Fibroblast of pulmonary artery (primary cell): ENCODE measurements around the gene WDR20.
A peak's percentile ranks its signal among the peaks of the same experiment; 100 is the strongest.

Experiments used
- DNase-seq: peaks from one replicate; pipeline ENCODE4 v3.0.0-alpha.2; 2010; ENCODE audit warnings: low read depth
- H3K4me3 ChIP-seq: replicated peaks from 2 replicates; pipeline ENCODE4 v1.5.1; 2011; ENCODE audit warnings: low read depth, mild to moderate bottlenecking, control low read depth, low read length, moderate library complexity
- TF ChIP-seq, protein P1 (sequence below): IDR thresholded peaks from 2 replicates; pipeline ENCODE4 v1.5.1; 2011; ENCODE audit warnings: mild to moderate bottlenecking, control low read depth, low read length, inconsistent platforms; ENCODE audit errors: missing control alignments

WDR20 gene

GRCh38 chr14:102248121-102248520 lies 108.4 kb downstream of the WDR20 start:
- no peak overlapping the region for H3K4me3 ChIP-seq
- no peak for DNase-seq
- TF ChIP-seq, protein P1, sequence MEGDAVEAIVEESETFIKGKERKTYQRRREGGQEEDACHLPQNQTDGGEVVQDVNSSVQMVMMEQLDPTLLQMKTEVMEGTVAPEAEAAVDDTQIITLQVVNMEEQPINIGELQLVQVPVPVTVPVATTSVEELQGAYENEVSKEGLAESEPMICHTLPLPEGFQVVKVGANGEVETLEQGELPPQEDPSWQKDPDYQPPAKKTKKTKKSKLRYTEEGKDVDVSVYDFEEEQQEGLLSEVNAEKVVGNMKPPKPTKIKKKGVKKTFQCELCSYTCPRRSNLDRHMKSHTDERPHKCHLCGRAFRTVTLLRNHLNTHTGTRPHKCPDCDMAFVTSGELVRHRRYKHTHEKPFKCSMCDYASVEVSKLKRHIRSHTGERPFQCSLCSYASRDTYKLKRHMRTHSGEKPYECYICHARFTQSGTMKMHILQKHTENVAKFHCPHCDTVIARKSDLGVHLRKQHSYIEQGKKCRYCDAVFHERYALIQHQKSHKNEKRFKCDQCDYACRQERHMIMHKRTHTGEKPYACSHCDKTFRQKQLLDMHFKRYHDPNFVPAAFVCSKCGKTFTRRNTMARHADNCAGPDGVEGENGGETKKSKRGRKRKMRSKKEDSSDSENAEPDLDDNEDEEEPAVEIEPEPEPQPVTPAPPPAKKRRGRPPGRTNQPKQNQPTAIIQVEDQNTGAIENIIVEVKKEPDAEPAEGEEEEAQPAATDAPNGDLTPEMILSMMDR = no peak

GRCh38 chr14:102249041-102249440 lies 109.3 kb downstream of the WDR20 start:
- peak; percentile 63 for DNase-seq
- H3K4me3 ChIP-seq = no peak overlapping the region
- TF ChIP-seq, protein P1 = no peak

GRCh38 chr14:102249981-102250380 lies 110.3 kb downstream of the WDR20 start:
- no peak overlapping the region for H3K4me3 ChIP-seq
- no peak for DNase-seq
- TF ChIP-seq, protein P1 = no peak

DNA sequence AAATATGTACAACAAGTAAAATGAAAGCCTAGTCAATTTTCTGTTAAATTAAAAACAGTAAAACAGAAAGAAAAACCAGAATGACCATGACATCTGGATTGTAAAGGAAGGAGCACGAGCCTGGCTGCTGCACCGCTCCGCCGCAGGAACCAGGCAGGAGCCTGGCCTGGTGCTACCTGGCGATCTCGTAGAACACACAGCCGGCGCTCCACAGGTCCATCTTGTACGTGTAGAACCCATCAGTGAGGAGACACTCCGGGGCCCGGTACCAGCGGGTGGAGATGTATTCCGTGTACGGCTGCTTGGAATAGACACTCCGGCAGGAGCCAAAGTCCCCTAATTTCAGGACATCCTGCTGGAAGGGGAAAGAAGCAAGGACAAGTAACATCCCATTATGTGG lies 110.9 kb downstream of the WDR20 start:
- TF ChIP-seq, protein P1 = no peak
- DNase-seq = no peak
- no peak overlapping the region for H3K4me3 ChIP-seq

DNA sequence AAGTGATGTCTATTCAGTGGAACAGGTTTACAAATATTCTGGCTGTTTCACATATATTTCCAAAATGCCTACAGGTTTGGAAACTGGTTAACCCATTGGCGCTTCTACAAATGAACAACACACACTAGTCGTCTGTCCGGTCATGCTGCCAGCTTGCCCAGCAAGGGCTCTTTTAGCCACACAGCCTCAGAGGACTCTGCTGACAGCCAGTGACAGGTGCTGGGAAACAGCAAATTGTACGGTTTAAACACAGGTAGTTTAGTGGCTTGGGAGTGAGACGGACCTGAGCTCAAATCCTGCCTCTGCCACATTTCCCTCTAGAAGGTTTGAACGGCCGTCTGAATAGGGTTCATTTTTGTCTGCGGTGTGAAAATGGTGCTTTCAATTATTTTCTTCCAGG lies 111.5 kb downstream of the WDR20 start:
- H3K4me3 ChIP-seq = no peak overlapping the region
- TF ChIP-seq, protein P1 = no peak
- no peak for DNase-seq

DNA sequence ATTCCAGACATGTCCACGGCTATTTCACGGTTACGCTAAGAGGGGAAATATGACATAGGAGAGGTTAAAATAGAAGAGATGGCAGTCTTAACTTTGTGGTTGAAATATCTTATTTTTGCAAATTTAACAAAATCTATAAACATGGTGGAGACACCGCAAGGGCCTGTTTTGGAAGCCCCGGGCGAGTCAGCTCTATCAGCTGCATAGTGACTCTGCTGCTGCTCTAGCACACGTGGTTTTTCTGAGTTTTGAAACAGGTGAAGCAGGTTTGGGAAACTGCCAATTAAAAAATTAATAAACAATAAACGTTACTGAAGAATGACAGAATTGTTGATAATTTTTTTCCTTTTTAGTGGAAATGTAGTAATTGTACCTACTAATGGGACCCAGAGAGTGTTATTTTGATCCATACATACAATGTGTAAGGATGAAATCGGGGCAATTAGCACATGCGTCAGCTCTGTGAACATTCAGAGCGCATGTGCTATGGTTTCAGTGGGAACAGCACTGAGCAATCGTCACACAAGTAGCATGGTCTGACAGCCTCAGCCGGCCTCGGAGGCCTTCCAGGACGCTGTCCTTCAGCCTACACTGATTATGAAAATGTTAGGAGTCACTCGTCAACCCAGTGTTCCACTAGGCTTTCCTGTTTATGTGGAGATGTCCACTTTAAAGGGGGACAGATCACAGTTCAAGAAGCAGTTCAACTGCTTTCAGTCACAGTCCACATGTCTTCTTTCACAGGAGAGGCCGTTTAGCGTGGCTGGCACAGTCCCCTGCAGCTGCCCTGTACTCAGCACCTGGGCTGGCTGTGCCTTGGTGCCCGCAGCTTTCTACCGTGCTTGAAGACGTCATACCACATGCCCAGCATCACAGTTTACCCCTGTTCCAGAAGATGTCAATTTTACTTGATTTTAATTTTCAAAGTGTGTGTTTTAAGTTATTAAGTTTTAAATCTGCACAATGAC lies 113.4 kb downstream of the WDR20 start:
- no peak for DNase-seq
- TF ChIP-seq, protein P1 = no peak

More for the DNA sequence above, 113.4 kb downstream of the WDR20 start:
- no peak overlapping the region for H3K4me3 ChIP-seq
